ENCODE results near the gene POLR2B. TPM values are rescaled to one million over a fixed set of nuclear protein-coding genes. Genes with fewer than 3 reads are reported as not detected.

The POLR2B gene
- total RNA-seq, 1 experiment from 2014 or later = 101 TPM

DNA sequence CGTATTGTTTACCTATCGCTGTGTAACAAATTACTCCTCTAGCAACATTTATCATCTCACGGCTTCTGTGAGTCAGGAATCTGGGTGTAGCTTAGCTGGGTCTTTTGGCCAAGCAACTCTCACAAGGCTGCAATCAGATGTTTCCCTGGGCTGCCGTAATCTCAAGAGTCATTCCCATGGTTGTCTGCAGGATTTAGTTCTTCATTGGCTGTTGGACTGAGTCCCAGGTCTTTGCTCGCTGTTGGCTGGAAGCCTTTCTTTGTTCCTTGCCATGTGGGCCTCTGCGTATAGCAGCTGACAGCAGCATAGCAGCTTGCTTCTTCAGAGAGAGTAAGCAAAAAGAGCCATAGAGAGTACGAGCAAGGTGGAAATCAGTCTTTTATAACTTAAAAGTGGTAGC, 16.8 kb downstream of the POLR2B start:
- Mint-ChIP-seq H3K4me1 (ENCODE audit: insufficient read depth, unreplicated experiment) (peaks cover 6% of the 10 kb centered on the region), H3K27me3 (ENCODE audit: insufficient read depth, unreplicated experiment) (no peaks in the 10 kb centered on the region), H3K36me3 (ENCODE audit: insufficient read depth, unreplicated experiment) (peaks cover 99% of the 10 kb centered on the region), H3K27ac (ENCODE audit: low read depth, unreplicated experiment) (no peak overlapping the region), H3K9me3 (ENCODE audit: unreplicated experiment) (no peaks in the 10 kb centered on the region), H3K4me3 (ENCODE audit: unreplicated experiment) (no peak overlapping the region)
- BruUV-seq (replicated peaks) = no TSS peak
- no peak for TF ChIP-seq CTCF (IDR thresholded peaks at IDR 0.05; ENCODE audit: unreplicated experiment)
- intact Hi-C loops (cut with micrococcal nuclease) = no loop called here
- ChIA-PET POLR2A (no interaction called here), CTCF (no interaction called here)
- no peak for DNase-seq (ENCODE audit: unreplicated experiment)

- Mint-ChIP-seq H3K4me1 (ENCODE audit: insufficient read depth, unreplicated experiment) (peaks cover 6% of the 10 kb centered on the region), H3K27me3 (ENCODE audit: insufficient read depth, unreplicated experiment) (no peaks in the 10 kb centered on the region), H3K4me3 (ENCODE audit: unreplicated experiment) (no peak overlapping the region), H3K9me3 (ENCODE audit: unreplicated experiment) (no peaks in the 10 kb centered on the region), H3K36me3 (ENCODE audit: insufficient read depth, unreplicated experiment) (peaks cover 99% of the 10 kb centered on the region), H3K27ac (ENCODE audit: low read depth, unreplicated experiment) (no peak overlapping the region)
- BruUV-seq (replicated peaks) = no TSS peak
- TF ChIP-seq CTCF (IDR thresholded peaks at IDR 0.05; ENCODE audit: unreplicated experiment) = no peak
- intact Hi-C loops (cut with micrococcal nuclease) = no loop called here
- ChIA-PET CTCF (no interaction called here), POLR2A (interaction anchor here (0.9 to 2.0 kb wide), 3 partner anchors 17 to 22 kb away, joined by 3 to 9 read pairs (median 4); partner anchors contain the start of genes NOA1 and POLR2B)
- DNase-seq (ENCODE audit: unreplicated experiment) = no peak
Measured at GRCh38 chr4:56999751-57000150, 21.1 kb downstream of the POLR2B start.

- BruUV-seq (replicated peaks) = no TSS peak
- intact Hi-C loops (cut with micrococcal nuclease) = no loop called here
- DNase-seq (ENCODE audit: unreplicated experiment) = no peak
- TF ChIP-seq CTCF (IDR thresholded peaks at IDR 0.05; ENCODE audit: unreplicated experiment) = no peak
- Mint-ChIP-seq H3K27me3 (ENCODE audit: insufficient read depth, unreplicated experiment) (no peaks in the 10 kb centered on the region), H3K27ac (ENCODE audit: low read depth, unreplicated experiment) (no peak overlapping the region), H3K4me3 (ENCODE audit: unreplicated experiment) (no peak overlapping the region), H3K9me3 (ENCODE audit: unreplicated experiment) (no peaks in the 10 kb centered on the region), H3K4me1 (ENCODE audit: insufficient read depth, unreplicated experiment) (peaks cover 13% of the 10 kb centered on the region), H3K36me3 (ENCODE audit: insufficient read depth, unreplicated experiment) (peaks cover 98% of the 10 kb centered on the region)
- ChIA-PET POLR2A (interaction anchor here (0.8 kb wide), 1 partner anchor 22 kb away, joined by 4 read pairs; no protein-coding TSS in a partner anchor), CTCF (interaction anchor here (0.7 kb wide), 1 partner anchor 24 kb away, joined by 3 read pairs; no protein-coding TSS in a partner anchor)
Measured at GRCh38 chr4:57013543-57014120, 34.9 kb downstream of the POLR2B start.

DNA sequence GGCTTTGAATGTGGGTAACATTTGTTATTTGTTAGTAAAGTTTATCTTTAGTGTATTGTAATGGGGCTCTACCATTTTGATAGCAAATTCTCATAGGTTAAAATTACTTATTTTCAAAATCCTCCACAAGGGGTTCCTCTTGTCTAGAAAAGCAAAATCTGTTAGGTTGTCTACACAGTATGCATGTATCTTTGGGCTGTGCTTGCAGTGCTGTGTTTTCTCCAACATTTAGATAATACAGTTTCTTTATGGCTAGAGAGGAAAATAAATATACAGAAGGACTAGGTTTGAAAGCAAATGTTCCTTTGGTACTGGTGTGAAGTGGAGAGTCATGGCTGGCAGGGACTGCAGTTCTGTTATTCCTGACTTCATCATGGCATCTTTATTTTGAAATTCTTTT, 40.3 kb downstream of the POLR2B start:
- Mint-ChIP-seq H3K4me3 (ENCODE audit: unreplicated experiment) (no peak overlapping the region), H3K9me3 (ENCODE audit: unreplicated experiment) (no peaks in the 10 kb centered on the region), H3K27me3 (ENCODE audit: insufficient read depth, unreplicated experiment) (no peaks in the 10 kb centered on the region), H3K4me1 (ENCODE audit: insufficient read depth, unreplicated experiment) (peaks cover 37% of the 10 kb centered on the region), H3K36me3 (ENCODE audit: insufficient read depth, unreplicated experiment) (peaks cover 100% of the 10 kb centered on the region), H3K27ac (ENCODE audit: low read depth, unreplicated experiment) (no peak overlapping the region)
- TF ChIP-seq CTCF (IDR thresholded peaks at IDR 0.05; ENCODE audit: unreplicated experiment) = no peak
- BruUV-seq (replicated peaks) = no TSS peak
- DNase-seq (ENCODE audit: unreplicated experiment) = no peak
- POLR2A ChIA-PET = no interaction called here
- intact Hi-C loops (cut with micrococcal nuclease) = no loop called here
- CTCF ChIA-PET = no interaction called here

Measured in MCF 10A (cell line).